ENCODE measurements around the gene MORC1. TPM values are rescaled to one million over a fixed set of nuclear protein-coding genes. Genes with fewer than 3 reads are reported as not detected.

The MORC1 gene
- polyA plus RNA-seq, 1 donor, result 0.01 TPM

GRCh38 chr3:109071350-109072142 lies 46.4 kb downstream of the MORC1 start:
- H3K27me3 ChIP-seq (ENCODE audit: control insufficient read depth, insufficient read depth, low read length), result no peaks in the 10 kb centered on the region
- DNase-seq, result peak in 1 of 2 donors; percentile 9
- H3K4me3 ChIP-seq (ENCODE audit: low read length), result no peak overlapping the region
- 75% methylated on average over 2 of the region's 4 CpGs for WGBS (ENCODE audit: insufficient coverage, low lambda C conversion rate)
- no peaks in the 10 kb centered on the region for H3K9me3 ChIP-seq (ENCODE audit: control insufficient read depth, low read depth, low read length)
- no peaks in the 10 kb centered on the region for H3K36me3 ChIP-seq (ENCODE audit: control insufficient read depth, insufficient read depth, low read length)
- no peaks in the 10 kb centered on the region for H3K4me1 ChIP-seq (ENCODE audit: control insufficient read depth, insufficient read depth, low read length)
- H3K27ac ChIP-seq (ENCODE audit: low read length), result no peak overlapping the region

GRCh38 chr3:109070211-109070610 lies 47.7 kb downstream of the MORC1 start:
- H3K4me3 ChIP-seq (ENCODE audit: low read length), result no peak overlapping the region
- H3K27ac ChIP-seq (ENCODE audit: low read length), result no peak overlapping the region
- no peaks in the 10 kb centered on the region for H3K36me3 ChIP-seq (ENCODE audit: control insufficient read depth, insufficient read depth, low read length)
- 94% methylated on average over 4 of the region's 7 CpGs for WGBS (ENCODE audit: insufficient coverage, low lambda C conversion rate)
- no peak for DNase-seq
- H3K4me1 ChIP-seq (ENCODE audit: control insufficient read depth, insufficient read depth, low read length), result no peaks in the 10 kb centered on the region
- H3K27me3 ChIP-seq (ENCODE audit: control insufficient read depth, insufficient read depth, low read length), result no peaks in the 10 kb centered on the region
- H3K9me3 ChIP-seq (ENCODE audit: control insufficient read depth, low read depth, low read length), result no peaks in the 10 kb centered on the region

GRCh38 chr3:109066864-109067263 lies 51.1 kb downstream of the MORC1 start:
- WGBS (ENCODE audit: insufficient coverage, low lambda C conversion rate), result 100% methylated on average over 1 of the region's 3 CpGs
- no peak overlapping the region for H3K4me3 ChIP-seq (ENCODE audit: low read length)
- H3K36me3 ChIP-seq (ENCODE audit: control insufficient read depth, insufficient read depth, low read length), result no peaks in the 10 kb centered on the region
- no peaks in the 10 kb centered on the region for H3K4me1 ChIP-seq (ENCODE audit: control insufficient read depth, insufficient read depth, low read length)
- H3K27ac ChIP-seq (ENCODE audit: low read length), result no peak overlapping the region
- H3K9me3 ChIP-seq (ENCODE audit: control insufficient read depth, low read depth, low read length), result no peaks in the 10 kb centered on the region
- H3K27me3 ChIP-seq (ENCODE audit: control insufficient read depth, insufficient read depth, low read length), result no peaks in the 10 kb centered on the region
- DNase-seq, result no peak

- Histone ChIP-seq H3K9me3 (ENCODE audit: control insufficient read depth, low read depth, low read length) (no peaks in the 10 kb centered on the region), H3K36me3 (ENCODE audit: control insufficient read depth, insufficient read depth, low read length) (no peaks in the 10 kb centered on the region), H3K4me1 (ENCODE audit: control insufficient read depth, insufficient read depth, low read length) (no peaks in the 10 kb centered on the region), H3K4me3 (ENCODE audit: low read length) (no peak overlapping the region), H3K27me3 (ENCODE audit: control insufficient read depth, insufficient read depth, low read length) (no peaks in the 10 kb centered on the region), H3K27ac (ENCODE audit: low read length) (no peak overlapping the region)
- 39% methylated on average over 2 of the region's 5 CpGs for WGBS (ENCODE audit: insufficient coverage, low lambda C conversion rate)
- no peak for DNase-seq
These were observed 58.7 kb downstream of the MORC1 start for GRCh38 chr3:109059264-109059663.

- 100% methylated on average over 2 of the region's 3 CpGs for whole genome bisulfite sequencing (ENCODE audit: insufficient coverage, low lambda C conversion rate)
- Histone ChIP-seq H3K9me3 (ENCODE audit: control insufficient read depth, low read depth, low read length) (no peaks in the 10 kb centered on the region), H3K27me3 (ENCODE audit: control insufficient read depth, insufficient read depth, low read length) (no peaks in the 10 kb centered on the region), H3K36me3 (ENCODE audit: control insufficient read depth, insufficient read depth, low read length) (no peaks in the 10 kb centered on the region), H3K4me3 (ENCODE audit: low read length) (no peak overlapping the region), H3K27ac (ENCODE audit: low read length) (no peak overlapping the region), H3K4me1 (ENCODE audit: control insufficient read depth, insufficient read depth, low read length) (no peaks in the 10 kb centered on the region)
- DNase-seq, result no peak
These were observed 60.3 kb downstream of the MORC1 start for GRCh38 chr3:109057616-109058015.

GRCh38 chr3:109057056-109057455 lies 60.9 kb downstream of the MORC1 start:
- no peaks in the 10 kb centered on the region for H3K9me3 ChIP-seq (ENCODE audit: control insufficient read depth, low read depth, low read length)
- WGBS (ENCODE audit: insufficient coverage, low lambda C conversion rate), result 100% methylated on average over 1 of the region's 3 CpGs
- no peak overlapping the region for H3K27ac ChIP-seq (ENCODE audit: low read length)
- no peaks in the 10 kb centered on the region for H3K27me3 ChIP-seq (ENCODE audit: control insufficient read depth, insufficient read depth, low read length)
- no peak for DNase-seq
- H3K4me3 ChIP-seq (ENCODE audit: low read length), result no peak overlapping the region
- no peaks in the 10 kb centered on the region for H3K4me1 ChIP-seq (ENCODE audit: control insufficient read depth, insufficient read depth, low read length)
- no peaks in the 10 kb centered on the region for H3K36me3 ChIP-seq (ENCODE audit: control insufficient read depth, insufficient read depth, low read length)

GRCh38 chr3:109050591-109051167 lies 67.3 kb downstream of the MORC1 start:
- no peak for DNase-seq
- Histone ChIP-seq H3K27me3 (ENCODE audit: control insufficient read depth, insufficient read depth, low read length) (no peaks in the 10 kb centered on the region), H3K27ac (ENCODE audit: low read length) (no peak overlapping the region), H3K9me3 (ENCODE audit: control insufficient read depth, low read depth, low read length) (no peaks in the 10 kb centered on the region), H3K4me1 (ENCODE audit: control insufficient read depth, insufficient read depth, low read length) (no peaks in the 10 kb centered on the region), H3K36me3 (ENCODE audit: control insufficient read depth, insufficient read depth, low read length) (no peaks in the 10 kb centered on the region), H3K4me3 (ENCODE audit: low read length) (no peak overlapping the region)
- WGBS (ENCODE audit: insufficient coverage, low lambda C conversion rate), result 43% methylated on average over 3 of the region's 3 CpGs

- no peak for DNase-seq
- Histone ChIP-seq H3K9me3 (ENCODE audit: control insufficient read depth, low read depth, low read length) (no peaks in the 10 kb centered on the region), H3K4me3 (ENCODE audit: low read length) (no peak overlapping the region), H3K36me3 (ENCODE audit: control insufficient read depth, insufficient read depth, low read length) (no peaks in the 10 kb centered on the region), H3K4me1 (ENCODE audit: control insufficient read depth, insufficient read depth, low read length) (no peaks in the 10 kb centered on the region), H3K27ac (ENCODE audit: low read length) (no peak overlapping the region), H3K27me3 (ENCODE audit: control insufficient read depth, insufficient read depth, low read length) (no peaks in the 10 kb centered on the region)
- WGBS (ENCODE audit: insufficient coverage, low lambda C conversion rate), result no CpG with 5 or more reads among the region's 2 CpGs
These were observed 70.6 kb downstream of the MORC1 start for GRCh38 chr3:109047366-109047765.

- 100% methylated on average over 2 of the region's 6 CpGs for WGBS (ENCODE audit: insufficient coverage, low lambda C conversion rate)
- Histone ChIP-seq H3K9me3 (ENCODE audit: control insufficient read depth, low read depth, low read length) (no peaks in the 10 kb centered on the region), H3K27ac (ENCODE audit: low read length) (no peak overlapping the region), H3K36me3 (ENCODE audit: control insufficient read depth, insufficient read depth, low read length) (no peaks in the 10 kb centered on the region), H3K4me1 (ENCODE audit: control insufficient read depth, insufficient read depth, low read length) (no peaks in the 10 kb centered on the region), H3K4me3 (ENCODE audit: low read length) (no peak overlapping the region), H3K27me3 (ENCODE audit: control insufficient read depth, insufficient read depth, low read length) (no peaks in the 10 kb centered on the region)
- no peak for DNase-seq
These were observed 72.5 kb downstream of the MORC1 start for GRCh38 chr3:109045271-109046040.

- WGBS (ENCODE audit: insufficient coverage, low lambda C conversion rate), result 100% methylated on average over 1 of the region's 1 CpG
These were observed 82.9 kb downstream of the MORC1 start for GRCh38 chr3:109035082-109035481.

More at GRCh38 chr3:109035082-109035481, 82.9 kb downstream of the MORC1 start:
- Histone ChIP-seq H3K4me3 (ENCODE audit: low read length) (no peak overlapping the region), H3K9me3 (ENCODE audit: control insufficient read depth, low read depth, low read length) (no peaks in the 10 kb centered on the region), H3K4me1 (ENCODE audit: control insufficient read depth, insufficient read depth, low read length) (no peaks in the 10 kb centered on the region), H3K36me3 (ENCODE audit: control insufficient read depth, insufficient read depth, low read length) (no peaks in the 10 kb centered on the region), H3K27me3 (ENCODE audit: control insufficient read depth, insufficient read depth, low read length) (no peaks in the 10 kb centered on the region), H3K27ac (ENCODE audit: low read length) (no peak overlapping the region)
- DNase-seq, result no peak
